ENCODE data around the gene ZNF747.

Gene ZNF747

GRCh38 chr16:30533748-30534367, 800 bp downstream of the ZNF747 start:
- Histone ChIP-seq H3K9me3 (ENCODE audit: control insufficient read depth in 5 of 5, low read length in 5 of 5) (no peaks in the 10 kb centered on the region), H3K9ac (ENCODE audit: low read length in 5 of 5) (peak overlapping the region in 4 of 5 donors; percentile 90 to 94 (median 92)), H3K4me1 (ENCODE audit: control insufficient read depth in 5 of 5, insufficient read depth in 5 of 5, low read length in 5 of 5) (peaks cover 5 to 37% (median 31%) of the 10 kb centered on the region in 5 donors), H3K4me3 (ENCODE audit: low read depth in 1 of 5, low read length in 5 of 5) (peak overlapping the region; percentile 26 to 90 (median 82)), H3K27ac (ENCODE audit: low read depth, low read length) (peak overlapping the region; percentile 96), H3K27me3 (ENCODE audit: control insufficient read depth in 5 of 5, insufficient read depth in 4 of 5, low read length in 5 of 5) (no peaks in the 10 kb centered on the region), H3K36me3 (ENCODE audit: control insufficient read depth in 5 of 5, insufficient read depth in 5 of 5, low read length in 5 of 5) (peaks cover 0 to 24% (median 17%) of the 10 kb centered on the region in 5 donors)

GRCh38 chr16:30533146-30533522, 1.5 kb downstream of the ZNF747 start:
- H3K9ac ChIP-seq (ENCODE audit: low read length in 5 of 5): no peak overlapping the region
- H3K27ac ChIP-seq (ENCODE audit: low read depth, low read length): no peak overlapping the region
- H3K4me3 ChIP-seq (ENCODE audit: low read depth in 1 of 5, low read length in 5 of 5): peak overlapping the region in 1 of 5 donors; percentile 2
- peaks cover 0 to 24% (median 17%) of the 10 kb centered on the region in 5 donors for H3K36me3 ChIP-seq (ENCODE audit: control insufficient read depth in 5 of 5, insufficient read depth in 5 of 5, low read length in 5 of 5)
- H3K27me3 ChIP-seq (ENCODE audit: control insufficient read depth in 5 of 5, insufficient read depth in 4 of 5, low read length in 5 of 5): no peaks in the 10 kb centered on the region
- H3K9me3 ChIP-seq (ENCODE audit: control insufficient read depth in 5 of 5, low read length in 5 of 5): no peaks in the 10 kb centered on the region
- H3K4me1 ChIP-seq (ENCODE audit: control insufficient read depth in 5 of 5, insufficient read depth in 5 of 5, low read length in 5 of 5): peaks cover 5 to 42% (median 32%) of the 10 kb centered on the region in 5 donors

DNA sequence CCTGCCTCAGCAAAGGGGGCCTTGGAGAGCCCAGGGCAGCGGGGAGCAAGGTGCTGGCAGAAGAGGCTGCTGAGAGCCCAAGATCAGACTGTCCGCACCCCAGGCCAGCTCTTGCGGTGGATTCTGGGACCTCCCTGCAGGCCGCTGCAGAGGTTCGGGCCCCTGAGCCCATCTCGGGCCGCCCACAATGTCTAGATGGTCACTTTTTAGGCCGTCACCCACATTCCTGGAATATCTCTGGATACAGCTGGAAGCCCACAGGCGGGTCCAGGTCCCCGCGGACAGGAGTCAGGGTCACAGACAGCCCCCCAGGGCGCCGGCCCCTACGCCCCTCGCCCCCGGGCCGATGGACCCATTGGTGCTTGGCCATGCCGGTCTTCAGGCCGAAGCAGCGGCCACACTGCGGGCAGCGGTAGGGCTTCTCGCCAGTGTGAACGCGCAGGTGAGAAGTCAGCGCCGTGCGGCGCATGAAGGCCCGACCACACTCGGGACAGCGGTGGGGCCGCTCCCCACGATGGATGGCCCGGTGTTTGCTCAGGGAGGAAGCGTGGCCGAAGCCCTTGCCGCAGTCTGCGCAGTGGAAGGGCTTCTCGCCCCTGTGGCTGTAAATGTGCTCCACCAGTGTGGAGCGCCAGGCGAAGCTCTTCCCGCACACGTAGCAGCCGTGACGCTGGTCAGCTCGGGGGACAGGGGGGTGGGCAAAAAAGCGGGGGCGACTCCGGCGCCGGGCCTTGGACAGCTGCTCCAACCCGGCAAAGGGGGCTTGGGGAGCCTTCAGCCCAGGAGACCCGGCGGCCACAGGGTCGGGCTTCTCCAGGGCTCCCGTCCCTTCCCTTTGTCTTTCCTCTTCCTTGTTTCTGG, 2.1 kb downstream of the ZNF747 start:
- H3K36me3 ChIP-seq (ENCODE audit: control insufficient read depth in 5 of 5, insufficient read depth in 5 of 5, low read length in 5 of 5): peaks cover 0 to 24% (median 17%) of the 10 kb centered on the region in 5 donors
- no peaks in the 10 kb centered on the region for H3K27me3 ChIP-seq (ENCODE audit: control insufficient read depth in 5 of 5, insufficient read depth in 4 of 5, low read length in 5 of 5)
- H3K4me1 ChIP-seq (ENCODE audit: control insufficient read depth in 5 of 5, insufficient read depth in 5 of 5, low read length in 5 of 5): peaks cover 8 to 48% (median 37%) of the 10 kb centered on the region in 5 donors
- H3K4me3 ChIP-seq (ENCODE audit: low read depth in 1 of 5, low read length in 5 of 5): no peak overlapping the region
- H3K9ac ChIP-seq (ENCODE audit: low read length in 5 of 5): no peak overlapping the region
- H3K27ac ChIP-seq (ENCODE audit: low read depth, low read length): no peak overlapping the region
- no peaks in the 10 kb centered on the region for H3K9me3 ChIP-seq (ENCODE audit: control insufficient read depth in 5 of 5, low read length in 5 of 5)

GRCh38 chr16:30530163-30531037, 4.3 kb downstream of the ZNF747 start:
- no peaks in the 10 kb centered on the region for H3K9me3 ChIP-seq (ENCODE audit: control insufficient read depth in 5 of 5, low read length in 5 of 5)
- H3K27me3 ChIP-seq (ENCODE audit: control insufficient read depth in 5 of 5, insufficient read depth in 4 of 5, low read length in 5 of 5): no peaks in the 10 kb centered on the region
- peaks cover 7 to 51% (median 40%) of the 10 kb centered on the region in 5 donors for H3K4me1 ChIP-seq (ENCODE audit: control insufficient read depth in 5 of 5, insufficient read depth in 5 of 5, low read length in 5 of 5)
- H3K27ac ChIP-seq (ENCODE audit: low read depth, low read length): peak overlapping the region; percentile 24
- H3K4me3 ChIP-seq (ENCODE audit: low read depth in 1 of 5, low read length in 5 of 5): no peak overlapping the region
- H3K36me3 ChIP-seq (ENCODE audit: control insufficient read depth in 5 of 5, insufficient read depth in 5 of 5, low read length in 5 of 5): peaks cover 0 to 24% (median 17%) of the 10 kb centered on the region in 5 donors
- H3K9ac ChIP-seq (ENCODE audit: low read length in 5 of 5): no peak overlapping the region

- Histone ChIP-seq H3K9ac (ENCODE audit: low read length in 5 of 5) (peak overlapping the region in 1 of 5 donors; percentile 43), H3K9me3 (ENCODE audit: control insufficient read depth in 5 of 5, low read length in 5 of 5) (no peaks in the 10 kb centered on the region), H3K27me3 (ENCODE audit: control insufficient read depth in 5 of 5, insufficient read depth in 4 of 5, low read length in 5 of 5) (no peaks in the 10 kb centered on the region), H3K27ac (ENCODE audit: low read depth, low read length) (no peak overlapping the region), H3K36me3 (ENCODE audit: control insufficient read depth in 5 of 5, insufficient read depth in 5 of 5, low read length in 5 of 5) (peaks cover 0 to 32% (median 24%) of the 10 kb centered on the region in 5 donors), H3K4me1 (ENCODE audit: control insufficient read depth in 5 of 5, insufficient read depth in 5 of 5, low read length in 5 of 5) (peaks cover 7 to 50% (median 41%) of the 10 kb centered on the region in 5 donors), H3K4me3 (ENCODE audit: low read depth in 1 of 5, low read length in 5 of 5) (no peak overlapping the region)
These were observed 5.7 kb downstream of the ZNF747 start for GRCh38 chr16:30528799-30529457.

DNA sequence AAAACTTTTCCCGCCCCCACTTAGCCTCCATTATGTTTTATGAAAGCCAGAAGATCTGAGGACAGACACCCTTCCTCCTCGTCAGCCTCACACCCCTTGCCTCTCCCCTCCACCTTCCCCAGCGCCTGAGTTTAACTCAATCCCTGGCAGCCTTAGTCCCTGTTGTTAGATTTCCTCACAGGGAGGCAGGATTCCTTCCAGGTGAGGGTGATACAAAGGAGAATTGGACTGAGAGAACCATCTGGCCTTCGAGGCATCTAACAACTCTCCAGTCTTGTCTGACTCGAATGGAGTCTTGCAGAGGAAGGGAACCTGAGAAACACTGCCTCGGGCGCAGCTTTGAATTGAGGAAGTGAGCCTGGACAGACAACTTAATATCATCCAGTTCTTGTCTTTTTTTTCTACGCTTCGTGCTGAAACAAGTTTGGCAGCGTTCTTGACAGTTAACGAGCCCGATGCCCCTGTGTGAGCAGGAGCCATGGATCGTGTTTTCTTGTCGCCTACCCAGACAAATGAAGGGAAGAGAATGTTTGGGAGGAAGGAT, 7.0 kb downstream of the ZNF747 start:
- no peaks in the 10 kb centered on the region for H3K27me3 ChIP-seq (ENCODE audit: control insufficient read depth in 5 of 5, insufficient read depth in 4 of 5, low read length in 5 of 5)
- H3K36me3 ChIP-seq (ENCODE audit: control insufficient read depth in 5 of 5, insufficient read depth in 5 of 5, low read length in 5 of 5): peaks cover 0 to 28% (median 21%) of the 10 kb centered on the region in 5 donors
- H3K9ac ChIP-seq (ENCODE audit: low read length in 5 of 5): peak overlapping the region in 3 of 5 donors; percentile 49 to 77 (median 52)
- H3K27ac ChIP-seq (ENCODE audit: low read depth, low read length): peak overlapping the region; percentile 94
- peak overlapping the region; percentile 5 to 89 (median 73) for H3K4me3 ChIP-seq (ENCODE audit: low read depth in 1 of 5, low read length in 5 of 5)
- peaks cover 7 to 40% (median 31%) of the 10 kb centered on the region in 5 donors for H3K4me1 ChIP-seq (ENCODE audit: control insufficient read depth in 5 of 5, insufficient read depth in 5 of 5, low read length in 5 of 5)
- H3K9me3 ChIP-seq (ENCODE audit: control insufficient read depth in 5 of 5, low read length in 5 of 5): no peaks in the 10 kb centered on the region

DNA sequence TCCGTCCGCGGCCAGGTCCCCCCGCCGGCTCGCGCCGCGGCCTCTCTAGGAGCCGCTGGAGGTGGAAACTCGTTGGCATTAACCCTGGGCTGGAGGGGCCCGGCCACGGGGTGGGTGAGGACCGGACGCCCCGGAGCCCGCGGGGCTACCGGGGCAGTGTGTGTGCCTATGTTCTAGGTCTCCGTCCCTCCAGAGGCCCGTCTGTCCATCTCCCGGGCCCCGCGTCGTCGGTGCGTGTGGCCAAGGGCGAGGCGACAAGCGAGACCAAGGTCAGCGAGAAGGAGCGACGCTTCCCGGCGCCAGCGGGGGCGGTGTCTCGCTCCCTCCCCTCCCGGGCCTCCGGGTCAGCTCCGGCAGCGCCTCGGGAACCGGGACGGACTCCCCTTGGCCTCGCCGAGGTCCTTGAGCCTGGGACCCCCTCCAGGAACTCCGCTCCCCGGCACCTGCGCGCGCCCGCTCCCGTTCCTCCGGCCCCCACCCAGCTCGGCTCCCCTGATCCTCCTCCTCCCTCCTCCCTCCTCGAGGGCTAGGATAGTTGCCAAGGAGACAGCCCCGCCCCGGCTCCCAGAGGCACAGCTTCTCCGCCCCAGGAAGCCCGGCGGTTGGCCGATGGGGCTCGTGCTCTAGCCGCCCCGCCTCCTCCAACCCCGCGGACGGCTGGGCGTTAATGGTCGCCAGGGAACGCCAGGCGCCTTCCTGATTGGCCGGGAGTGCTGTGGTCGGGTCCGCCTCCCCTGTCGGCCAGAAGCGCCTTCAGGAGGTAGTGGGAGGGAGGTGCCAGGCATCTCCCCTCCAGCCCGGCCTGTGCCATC, 7.6 kb downstream of the ZNF747 start:
- peaks cover 7 to 40% (median 31%) of the 10 kb centered on the region in 5 donors for H3K4me1 ChIP-seq (ENCODE audit: control insufficient read depth in 5 of 5, insufficient read depth in 5 of 5, low read length in 5 of 5)
- no peaks in the 10 kb centered on the region for H3K27me3 ChIP-seq (ENCODE audit: control insufficient read depth in 5 of 5, insufficient read depth in 4 of 5, low read length in 5 of 5)
- no peaks in the 10 kb centered on the region for H3K9me3 ChIP-seq (ENCODE audit: control insufficient read depth in 5 of 5, low read length in 5 of 5)
- peaks cover 0 to 22% (median 16%) of the 10 kb centered on the region in 5 donors for H3K36me3 ChIP-seq (ENCODE audit: control insufficient read depth in 5 of 5, insufficient read depth in 5 of 5, low read length in 5 of 5)
- peak overlapping the region; percentile 94 for H3K27ac ChIP-seq (ENCODE audit: low read depth, low read length)
- peak overlapping the region; percentile 73 to 89 (median 75) for H3K4me3 ChIP-seq (ENCODE audit: low read depth in 1 of 5, low read length in 5 of 5)
- peak overlapping the region in 4 of 5 donors; percentile 69 to 92 (median 88) for H3K9ac ChIP-seq (ENCODE audit: low read length in 5 of 5)

- Histone ChIP-seq H3K9ac (ENCODE audit: low read length in 5 of 5) (peak within 1 kb of the TSS; percentile 44 to 92 (median 87)), H3K36me3 (ENCODE audit: control insufficient read depth in 5 of 5, insufficient read depth in 5 of 5, low read length in 5 of 5) (peaks cover 0 to 16% (median 13%) of the 10 kb centered on the region in 5 donors), H3K27ac (ENCODE audit: low read depth, low read length) (peak within 1 kb of the TSS; percentile 94), H3K9me3 (ENCODE audit: control insufficient read depth in 5 of 5, low read length in 5 of 5) (no peaks in the 10 kb centered on the region), H3K27me3 (ENCODE audit: control insufficient read depth in 5 of 5, insufficient read depth in 4 of 5, low read length in 5 of 5) (no peaks in the 10 kb centered on the region), H3K4me1 (ENCODE audit: control insufficient read depth in 5 of 5, insufficient read depth in 5 of 5, low read length in 5 of 5) (peaks cover 7 to 40% (median 31%) of the 10 kb centered on the region in 5 donors), H3K4me3 (ENCODE audit: low read depth in 1 of 5, low read length in 5 of 5) (peak within 1 kb of the TSS; percentile 73 to 89 (median 75))
These were observed 8.4 kb downstream of the ZNF747 start, which contains the start of gene ZNF768 for GRCh38 chr16:30526137-30526822. TSS of gene ZNF768 (minus strand) at chr16:30526566. CDS start at chr16:30526413, 153 bp downstream.
